ENCODE results near the gene MAT1A. TPM values are rescaled to one million over a fixed set of nuclear protein-coding genes. Genes with fewer than 3 reads are reported as not detected.
A peak's percentile ranks its signal among the peaks of the same experiment; 100 is the strongest.

Gene MAT1A
- total and polyA plus RNA-seq, 2 of the 13 experiments (the other 11 are each of a cell fraction or from before 2014, with no cell fraction given) = 57.1 to 76.9 TPM

DNA sequence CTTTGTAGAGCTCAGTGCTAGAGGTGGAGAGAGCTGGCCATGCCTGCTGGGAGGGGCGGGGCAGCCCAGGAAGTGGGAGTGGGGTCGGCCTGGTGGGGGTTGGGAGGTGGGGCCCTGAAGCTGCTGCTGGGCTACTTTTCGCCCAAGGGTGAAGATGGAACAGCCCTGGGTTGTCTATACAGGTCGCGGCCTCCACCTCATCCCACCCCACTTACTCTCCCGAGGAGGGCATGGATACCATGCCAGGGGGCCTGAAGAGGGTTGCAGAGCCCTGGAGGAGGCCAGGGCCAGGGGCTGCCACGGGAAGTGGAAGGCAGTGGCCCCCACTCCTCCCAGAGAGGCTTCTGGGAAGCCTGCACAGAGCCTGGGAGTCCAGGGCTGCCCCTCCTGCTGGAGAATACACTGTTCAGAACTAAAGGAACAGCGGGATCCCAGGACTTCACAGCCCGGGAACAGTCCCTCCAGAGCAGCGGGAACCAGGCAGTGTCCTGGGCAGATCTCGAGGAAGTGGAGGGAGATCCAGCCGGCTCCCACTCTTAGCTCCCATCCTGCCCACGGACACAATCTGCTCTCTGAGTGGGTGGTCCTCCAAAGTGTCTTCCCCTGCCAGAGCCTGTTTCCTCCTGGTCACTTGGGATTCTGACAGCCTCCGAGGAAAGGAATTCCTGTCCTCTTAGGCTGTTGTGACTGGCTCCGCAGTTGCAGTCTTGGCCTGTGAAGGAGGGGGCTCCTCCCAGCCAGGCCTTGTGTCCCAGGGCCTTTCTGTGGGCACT is 23.5 kb downstream of the MAT1A start (continued):
- TF ChIP-seq, protein P1, sequence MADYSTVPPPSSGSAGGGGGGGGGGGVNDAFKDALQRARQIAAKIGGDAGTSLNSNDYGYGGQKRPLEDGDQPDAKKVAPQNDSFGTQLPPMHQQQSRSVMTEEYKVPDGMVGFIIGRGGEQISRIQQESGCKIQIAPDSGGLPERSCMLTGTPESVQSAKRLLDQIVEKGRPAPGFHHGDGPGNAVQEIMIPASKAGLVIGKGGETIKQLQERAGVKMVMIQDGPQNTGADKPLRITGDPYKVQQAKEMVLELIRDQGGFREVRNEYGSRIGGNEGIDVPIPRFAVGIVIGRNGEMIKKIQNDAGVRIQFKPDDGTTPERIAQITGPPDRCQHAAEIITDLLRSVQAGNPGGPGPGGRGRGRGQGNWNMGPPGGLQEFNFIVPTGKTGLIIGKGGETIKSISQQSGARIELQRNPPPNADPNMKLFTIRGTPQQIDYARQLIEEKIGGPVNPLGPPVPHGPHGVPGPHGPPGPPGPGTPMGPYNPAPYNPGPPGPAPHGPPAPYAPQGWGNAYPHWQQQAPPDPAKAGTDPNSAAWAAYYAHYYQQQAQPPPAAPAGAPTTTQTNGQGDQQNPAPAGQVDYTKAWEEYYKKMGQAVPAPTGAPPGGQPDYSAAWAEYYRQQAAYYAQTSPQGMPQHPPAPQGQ (CRISPR knock-in tag; IDR thresholded peaks at IDR 0.05; ENCODE audit: borderline replicate concordance) = no peak
- TF ChIP-seq ZNF83 (CRISPR knock-in tag; IDR thresholded peaks at IDR 0.05; ENCODE audit: borderline replicate concordance) = no peak
- no peak for TF ChIP-seq PAX8 (CRISPR knock-in tag; IDR thresholded peaks at IDR 0.05; ENCODE audit: borderline replicate concordance)
- no peak for TF ChIP-seq ZNF737 (CRISPR knock-in tag; IDR thresholded peaks at IDR 0.05; ENCODE audit: borderline replicate concordance)
- TF ChIP-seq ZNF891 (CRISPR knock-in tag; IDR thresholded peaks at IDR 0.05) = no peak
- TF ChIP-seq, protein P2, sequence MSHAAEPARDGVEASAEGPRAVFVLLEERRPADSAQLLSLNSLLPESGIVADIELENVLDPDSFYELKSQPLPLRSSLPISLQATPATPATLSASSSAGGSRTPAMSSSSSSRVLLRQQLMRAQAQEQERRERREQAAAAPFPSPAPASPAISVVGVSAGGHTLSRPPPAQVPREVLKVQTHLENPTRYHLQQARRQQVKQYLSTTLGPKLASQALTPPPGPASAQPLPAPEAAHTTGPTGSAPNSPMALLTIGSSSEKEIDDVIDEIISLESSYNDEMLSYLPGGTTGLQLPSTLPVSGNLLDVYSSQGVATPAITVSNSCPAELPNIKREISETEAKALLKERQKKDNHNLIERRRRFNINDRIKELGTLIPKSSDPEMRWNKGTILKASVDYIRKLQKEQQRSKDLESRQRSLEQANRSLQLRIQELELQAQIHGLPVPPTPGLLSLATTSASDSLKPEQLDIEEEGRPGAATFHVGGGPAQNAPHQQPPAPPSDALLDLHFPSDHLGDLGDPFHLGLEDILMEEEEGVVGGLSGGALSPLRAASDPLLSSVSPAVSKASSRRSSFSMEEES (CRISPR knock-in tag; IDR thresholded peaks at IDR 0.05) = no peak
- TF ChIP-seq, protein P3, sequence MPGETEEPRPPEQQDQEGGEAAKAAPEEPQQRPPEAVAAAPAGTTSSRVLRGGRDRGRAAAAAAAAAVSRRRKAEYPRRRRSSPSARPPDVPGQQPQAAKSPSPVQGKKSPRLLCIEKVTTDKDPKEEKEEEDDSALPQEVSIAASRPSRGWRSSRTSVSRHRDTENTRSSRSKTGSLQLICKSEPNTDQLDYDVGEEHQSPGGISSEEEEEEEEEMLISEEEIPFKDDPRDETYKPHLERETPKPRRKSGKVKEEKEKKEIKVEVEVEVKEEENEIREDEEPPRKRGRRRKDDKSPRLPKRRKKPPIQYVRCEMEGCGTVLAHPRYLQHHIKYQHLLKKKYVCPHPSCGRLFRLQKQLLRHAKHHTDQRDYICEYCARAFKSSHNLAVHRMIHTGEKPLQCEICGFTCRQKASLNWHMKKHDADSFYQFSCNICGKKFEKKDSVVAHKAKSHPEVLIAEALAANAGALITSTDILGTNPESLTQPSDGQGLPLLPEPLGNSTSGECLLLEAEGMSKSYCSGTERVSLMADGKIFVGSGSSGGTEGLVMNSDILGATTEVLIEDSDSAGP (CRISPR knock-in tag; IDR thresholded peaks at IDR 0.05; ENCODE audit: borderline replicate concordance) = peak; percentile 57; the same call in 1 of the 2 replicates
- TF ChIP-seq ZEB1 (IDR thresholded peaks at IDR 0.05; ENCODE audit: insufficient replicate concordance, low read depth) = no peak
- no peak for TF ChIP-seq ZNF256 (CRISPR knock-in tag; conservative IDR thresholded peaks at IDR 0.05)
- TF ChIP-seq ZNF33B (CRISPR knock-in tag; IDR thresholded peaks at IDR 0.05) = no peak
- TF ChIP-seq HDAC1 (CRISPR knock-in tag; IDR thresholded peaks at IDR 0.05) = no peak
- TF ChIP-seq, protein P4, sequence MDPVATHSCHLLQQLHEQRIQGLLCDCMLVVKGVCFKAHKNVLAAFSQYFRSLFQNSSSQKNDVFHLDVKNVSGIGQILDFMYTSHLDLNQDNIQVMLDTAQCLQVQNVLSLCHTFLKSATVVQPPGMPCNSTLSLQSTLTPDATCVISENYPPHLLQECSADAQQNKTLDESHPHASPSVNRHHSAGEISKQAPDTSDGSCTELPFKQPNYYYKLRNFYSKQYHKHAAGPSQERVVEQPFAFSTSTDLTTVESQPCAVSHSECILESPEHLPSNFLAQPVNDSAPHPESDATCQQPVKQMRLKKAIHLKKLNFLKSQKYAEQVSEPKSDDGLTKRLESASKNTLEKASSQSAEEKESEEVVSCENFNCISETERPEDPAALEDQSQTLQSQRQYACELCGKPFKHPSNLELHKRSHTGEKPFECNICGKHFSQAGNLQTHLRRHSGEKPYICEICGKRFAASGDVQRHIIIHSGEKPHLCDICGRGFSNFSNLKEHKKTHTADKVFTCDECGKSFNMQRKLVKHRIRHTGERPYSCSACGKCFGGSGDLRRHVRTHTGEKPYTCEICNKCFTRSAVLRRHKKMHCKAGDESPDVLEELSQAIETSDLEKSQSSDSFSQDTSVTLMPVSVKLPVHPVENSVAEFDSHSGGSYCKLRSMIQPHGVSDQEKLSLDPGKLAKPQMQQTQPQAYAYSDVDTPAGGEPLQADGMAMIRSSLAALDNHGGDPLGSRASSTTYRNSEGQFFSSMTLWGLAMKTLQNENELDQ (CRISPR knock-in tag; IDR thresholded peaks at IDR 0.05; ENCODE audit: borderline replicate concordance) = no peak
- no peak for TF ChIP-seq ZNF235 (CRISPR knock-in tag; IDR thresholded peaks at IDR 0.05; ENCODE audit: borderline replicate concordance)
- TF ChIP-seq, protein P5, sequence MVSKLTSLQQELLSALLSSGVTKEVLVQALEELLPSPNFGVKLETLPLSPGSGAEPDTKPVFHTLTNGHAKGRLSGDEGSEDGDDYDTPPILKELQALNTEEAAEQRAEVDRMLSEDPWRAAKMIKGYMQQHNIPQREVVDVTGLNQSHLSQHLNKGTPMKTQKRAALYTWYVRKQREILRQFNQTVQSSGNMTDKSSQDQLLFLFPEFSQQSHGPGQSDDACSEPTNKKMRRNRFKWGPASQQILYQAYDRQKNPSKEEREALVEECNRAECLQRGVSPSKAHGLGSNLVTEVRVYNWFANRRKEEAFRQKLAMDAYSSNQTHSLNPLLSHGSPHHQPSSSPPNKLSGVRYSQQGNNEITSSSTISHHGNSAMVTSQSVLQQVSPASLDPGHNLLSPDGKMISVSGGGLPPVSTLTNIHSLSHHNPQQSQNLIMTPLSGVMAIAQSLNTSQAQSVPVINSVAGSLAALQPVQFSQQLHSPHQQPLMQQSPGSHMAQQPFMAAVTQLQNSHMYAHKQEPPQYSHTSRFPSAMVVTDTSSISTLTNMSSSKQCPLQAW (CRISPR knock-in tag; IDR thresholded peaks at IDR 0.05) = 0 out of 2 replicates have a peak, but pooled peaks have one; percentile 15
- no peak for TF ChIP-seq TBX3 (IDR thresholded peaks at IDR 0.05; ENCODE audit: borderline replicate concordance)
- no peak for TF ChIP-seq HNF4G (IDR thresholded peaks at IDR 0.05; ENCODE audit: borderline replicate concordance, low read depth, low read length)
- no peak for TF ChIP-seq HNF4G (CRISPR knock-in tag; IDR thresholded peaks at IDR 0.05; ENCODE audit: borderline replicate concordance, low read depth)
- 0 out of 2 replicates have a peak, but pooled peaks have one; percentile 21 for TF ChIP-seq MYC (CRISPR knock-in tag; IDR thresholded peaks at IDR 0.05; ENCODE audit: borderline replicate concordance)
- peak; percentile 14; the same call in 1 of the 2 replicates for TF ChIP-seq GABPB1 (CRISPR knock-in tag; IDR thresholded peaks at IDR 0.05)
- TF ChIP-seq ZNF17 (CRISPR knock-in tag; IDR thresholded peaks at IDR 0.05) = no peak

Measured in HepG2 (cell line).